ENCODE measurements around the gene NKG7. TPM values are rescaled to one million over a fixed set of nuclear protein-coding genes. Genes with fewer than 3 reads are reported as not detected.

The NKG7 gene
- total and polyA plus RNA-seq, 2 of the 13 experiments (the other 11 are each of a cell fraction or from before 2014, with no cell fraction given), result 0.40 TPM; not detected in 1

- TF ChIP-seq BCL6 (CRISPR knock-in tag; IDR thresholded peaks at IDR 0.05) (no peak), ETV5 (CRISPR knock-in tag; IDR thresholded peaks at IDR 0.05; ENCODE audit: borderline replicate concordance) (no peak; the same call in 1 of the 2 replicates), ZBTB40 (IDR thresholded peaks at IDR 0.05) (no peak; the same call in 1 of the 2 replicates), ZBTB40 (CRISPR knock-in tag; IDR thresholded peaks at IDR 0.05) (no peak; the same call in none of the 2 replicates), ZSCAN31 (CRISPR knock-in tag; IDR thresholded peaks at IDR 0.05; ENCODE audit: low read depth) (0 out of 2 replicates have a peak, but pooled peaks have one; percentile 40), ZMYM3 (CRISPR knock-in tag; IDR thresholded peaks at IDR 0.05) (no peak), ERF (CRISPR knock-in tag; IDR thresholded peaks at IDR 0.05) (no peak; the same call in 1 of the 2 replicates), HOXA7 (CRISPR knock-in tag; IDR thresholded peaks at IDR 0.05) (no peak), CSRNP2 (CRISPR knock-in tag; conservative IDR thresholded peaks at IDR 0.05; ENCODE audit: low read depth) (0 out of 2 replicates have a peak, but pooled peaks have one; percentile 52), SPEN (CRISPR knock-in tag; IDR thresholded peaks at IDR 0.05; ENCODE audit: low read depth) (peak; percentile 73), THAP9 (CRISPR knock-in tag; IDR thresholded peaks at IDR 0.05; ENCODE audit: borderline replicate concordance) (peak; percentile 21; the same call in 1 of the 2 replicates), NFKB2 (CRISPR knock-in tag; IDR thresholded peaks at IDR 0.05; ENCODE audit: borderline replicate concordance) (no peak; the same call in 1 of the 2 replicates), RXRA (CRISPR knock-in tag; IDR thresholded peaks at IDR 0.05) (peak; percentile 97), TCF7L2 (IDR thresholded peaks at IDR 0.05; ENCODE audit: low read depth, low read length) (no peak)
These were observed 5.8 kb downstream of the NKG7 start (continued) for GRCh38 chr19:51366389-51367254.

All from HepG2 (cell line).